Measurements from ENCODE around the gene SLC22A1. TPM values are rescaled to one million over a fixed set of nuclear protein-coding genes. Genes with fewer than 3 reads are reported as not detected.

The SLC22A1 gene
- 1 to 10 TPM in 1 of 2 experiments, under 1 TPM in 1; 0.31 to 1.1 TPM for total RNA-seq

DNA sequence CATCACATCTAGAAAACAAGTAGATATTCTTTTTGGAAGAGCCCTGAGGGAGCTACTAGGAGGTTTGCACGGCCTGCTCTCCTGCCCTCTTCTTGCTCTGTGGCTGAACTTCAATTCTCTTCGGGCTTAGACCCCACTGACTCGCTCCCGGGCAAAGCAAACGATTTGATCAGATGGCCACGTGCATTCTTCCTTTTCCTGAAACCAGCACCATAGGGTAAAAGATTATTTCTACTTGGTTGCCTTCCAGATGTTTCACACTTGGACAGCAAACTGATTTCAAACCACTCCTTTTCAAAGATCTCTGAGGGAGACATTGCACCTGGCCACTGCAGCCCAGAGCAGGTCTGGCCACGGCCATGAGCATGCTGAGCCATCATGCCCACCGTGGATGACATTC, at the start of gene SLC22A1:
SLC22A1 (plus strand) TSS at position 258 of the 400 bp plus-strand sequence; CDS start at position 379, 121 bp downstream.
- CTCF ChIA-PET, result no interaction called here

DNA sequence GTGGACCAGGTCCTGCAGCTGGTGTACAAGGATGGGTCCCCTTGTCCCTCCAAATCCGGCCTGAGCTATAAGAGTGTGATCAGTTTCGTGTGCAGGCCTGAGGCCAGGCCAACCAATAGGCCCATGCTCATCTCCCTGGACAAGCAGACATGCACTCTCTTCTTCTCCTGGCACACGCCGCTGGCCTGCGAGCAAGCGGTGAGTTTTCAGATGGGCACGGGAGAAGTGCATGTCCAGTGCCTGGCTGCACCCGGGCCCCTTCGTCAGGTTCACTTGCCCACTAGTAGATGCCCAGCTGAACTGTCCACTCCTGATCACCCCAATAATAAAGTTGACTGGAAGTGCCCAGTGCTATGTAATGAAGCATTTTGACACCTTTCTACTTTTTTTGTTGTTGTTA, 48.3 kb upstream of the SLC22A1 start:
- Mint-ChIP-seq H3K4me1 (ENCODE audit: low read depth) (peaks cover 15% of the 10 kb centered on the region), H3K4me3 (no peak overlapping the region), H3K9me3 (no peaks in the 10 kb centered on the region), H3K36me3 (ENCODE audit: low read depth) (peaks cover 67% of the 10 kb centered on the region), H3K27ac (no peak overlapping the region), H3K27me3 (no peaks in the 10 kb centered on the region)
- POLR2A ChIA-PET, result no interaction called here
- TF ChIP-seq, protein P1, sequence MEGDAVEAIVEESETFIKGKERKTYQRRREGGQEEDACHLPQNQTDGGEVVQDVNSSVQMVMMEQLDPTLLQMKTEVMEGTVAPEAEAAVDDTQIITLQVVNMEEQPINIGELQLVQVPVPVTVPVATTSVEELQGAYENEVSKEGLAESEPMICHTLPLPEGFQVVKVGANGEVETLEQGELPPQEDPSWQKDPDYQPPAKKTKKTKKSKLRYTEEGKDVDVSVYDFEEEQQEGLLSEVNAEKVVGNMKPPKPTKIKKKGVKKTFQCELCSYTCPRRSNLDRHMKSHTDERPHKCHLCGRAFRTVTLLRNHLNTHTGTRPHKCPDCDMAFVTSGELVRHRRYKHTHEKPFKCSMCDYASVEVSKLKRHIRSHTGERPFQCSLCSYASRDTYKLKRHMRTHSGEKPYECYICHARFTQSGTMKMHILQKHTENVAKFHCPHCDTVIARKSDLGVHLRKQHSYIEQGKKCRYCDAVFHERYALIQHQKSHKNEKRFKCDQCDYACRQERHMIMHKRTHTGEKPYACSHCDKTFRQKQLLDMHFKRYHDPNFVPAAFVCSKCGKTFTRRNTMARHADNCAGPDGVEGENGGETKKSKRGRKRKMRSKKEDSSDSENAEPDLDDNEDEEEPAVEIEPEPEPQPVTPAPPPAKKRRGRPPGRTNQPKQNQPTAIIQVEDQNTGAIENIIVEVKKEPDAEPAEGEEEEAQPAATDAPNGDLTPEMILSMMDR (IDR thresholded peaks at IDR 0.05), result no peak
- DNase-seq, result no peak
- intact Hi-C loops (cut with micrococcal nuclease), result no loop called here
- ATAC-seq, result no peak
- CTCF ChIA-PET, result interaction anchor here (1.5 kb wide), 1 partner anchor 33 kb away, joined by 5 read pairs; no protein-coding TSS in a partner anchor

More for the DNA sequence above, at the start of gene SLC22A1:
- TF ChIP-seq, protein P1 (IDR thresholded peaks at IDR 0.05), result no peak
- intact Hi-C loops (cut with micrococcal nuclease), result no loop called here
- H3K27ac Mint-ChIP-seq, result no peak within 1 kb of the TSS
- H3K9me3 Mint-ChIP-seq, result no peaks in the 10 kb centered on the region
- ATAC-seq, result no peak
- POLR2A ChIA-PET, result no interaction called here
- DNase-seq, result no peak
- H3K36me3 Mint-ChIP-seq (ENCODE audit: low read depth), result peaks cover 6% of the 10 kb centered on the region
- H3K4me1 Mint-ChIP-seq (ENCODE audit: low read depth), result no peaks in the 10 kb centered on the region
- H3K27me3 Mint-ChIP-seq, result no peaks in the 10 kb centered on the region
- no peak within 1 kb of the TSS for H3K4me3 Mint-ChIP-seq

DNA sequence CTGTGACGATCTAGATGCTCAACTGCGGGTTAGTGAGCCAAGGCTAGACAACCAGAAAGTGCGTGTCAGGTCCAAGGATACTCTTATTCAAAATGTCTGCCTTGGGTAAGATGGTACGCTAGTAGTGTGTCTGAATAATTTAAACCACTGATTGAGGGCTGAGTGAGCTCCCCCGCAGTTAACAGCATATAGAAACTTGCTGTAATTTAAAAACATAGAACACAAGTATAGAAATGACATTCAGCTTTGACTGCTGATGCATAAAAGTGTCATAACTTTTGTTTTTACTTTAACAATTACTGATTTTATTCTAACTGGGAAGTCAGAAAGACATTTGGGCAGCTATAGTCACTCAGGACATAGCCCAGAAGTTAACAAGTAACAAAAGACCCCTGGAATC, 45.6 kb upstream of the SLC22A1 start:
- Mint-ChIP-seq H3K27me3 (no peaks in the 10 kb centered on the region), H3K4me1 (ENCODE audit: low read depth) (no peaks in the 10 kb centered on the region), H3K9me3 (no peaks in the 10 kb centered on the region), H3K36me3 (ENCODE audit: low read depth) (peaks cover 61% of the 10 kb centered on the region), H3K27ac (no peak overlapping the region), H3K4me3 (no peak overlapping the region)
- ChIA-PET CTCF (interaction anchor here (1.1 to 1.6 kb wide), 2 partner anchors 212 to 444 kb away, joined by 3 to 5 read pairs; no protein-coding TSS in a partner anchor), POLR2A (no interaction called here)
- intact Hi-C loops (cut with micrococcal nuclease), result no loop called here
- ATAC-seq, result no peak
- no peak for DNase-seq
- TF ChIP-seq, protein P1 (IDR thresholded peaks at IDR 0.05), result no peak

DNA sequence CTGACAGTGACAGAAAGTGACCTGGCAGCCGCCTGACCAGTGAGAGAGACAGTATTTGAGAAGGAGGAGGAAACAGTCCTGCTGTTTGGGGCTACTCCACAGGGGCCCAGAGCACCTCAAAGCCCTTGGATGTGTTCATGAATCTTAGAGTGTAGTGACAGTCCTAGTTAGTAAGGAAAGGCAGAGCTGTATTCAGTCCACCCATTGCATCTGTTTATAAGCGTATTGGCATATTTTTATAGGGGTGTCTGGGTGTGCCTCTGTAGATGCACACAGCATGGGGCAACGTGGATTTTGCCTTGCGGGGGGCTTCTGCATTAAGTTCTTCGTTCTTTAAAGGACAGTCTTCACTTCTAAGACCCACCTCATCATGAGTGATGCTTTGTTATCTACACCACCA, 44.6 kb upstream of the SLC22A1 start:
- no peaks in the 10 kb centered on the region for H3K9me3 Mint-ChIP-seq
- TF ChIP-seq, protein P1 (IDR thresholded peaks at IDR 0.05), result no peak
- POLR2A ChIA-PET, result interaction anchor here (1.5 kb wide), 1 partner anchor 14 kb away, joined by 8 read pairs; no protein-coding TSS in a partner anchor
- H3K27ac Mint-ChIP-seq, result no peak overlapping the region
- CTCF ChIA-PET, result interaction anchor here (1.6 kb wide), 1 partner anchor 443 kb away, joined by 5 read pairs; no protein-coding TSS in a partner anchor
- no peak overlapping the region for H3K4me3 Mint-ChIP-seq
- no peaks in the 10 kb centered on the region for H3K4me1 Mint-ChIP-seq (ENCODE audit: low read depth)
- no peak for DNase-seq
- intact Hi-C loops (cut with micrococcal nuclease), result no loop called here
- H3K36me3 Mint-ChIP-seq (ENCODE audit: low read depth), result peaks cover 64% of the 10 kb centered on the region
- H3K27me3 Mint-ChIP-seq, result no peaks in the 10 kb centered on the region
- ATAC-seq, result no peak

DNA sequence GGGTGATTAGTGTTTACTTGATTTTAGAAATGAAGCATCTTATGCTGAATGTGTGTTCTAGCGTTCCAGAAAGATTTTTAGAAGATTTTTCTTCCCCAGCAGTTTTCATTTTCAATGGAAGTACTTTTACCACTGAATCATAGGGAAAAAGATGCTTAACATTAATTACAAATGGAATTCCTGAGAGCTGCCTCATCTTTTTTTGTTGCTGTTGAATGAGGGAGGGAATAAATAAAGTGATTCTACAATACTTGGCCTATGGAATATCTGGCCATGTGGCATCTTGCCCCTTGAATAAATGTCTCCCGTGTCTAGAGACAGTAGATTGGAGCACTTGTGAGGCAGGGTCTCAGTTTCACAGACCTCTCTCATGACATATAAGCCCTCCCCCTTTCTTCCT, 44.1 kb upstream of the SLC22A1 start:
- Mint-ChIP-seq H3K9me3 (no peaks in the 10 kb centered on the region), H3K4me3 (no peak overlapping the region), H3K4me1 (ENCODE audit: low read depth) (no peaks in the 10 kb centered on the region), H3K27ac (no peak overlapping the region), H3K36me3 (ENCODE audit: low read depth) (peaks cover 64% of the 10 kb centered on the region), H3K27me3 (no peaks in the 10 kb centered on the region)
- ChIA-PET CTCF (no interaction called here), POLR2A (interaction anchor here (1.5 kb wide), 2 partner anchors 11 to 14 kb away, joined by 3 to 8 read pairs; no protein-coding TSS in a partner anchor)
- intact Hi-C loops (cut with micrococcal nuclease), result no loop called here
- TF ChIP-seq, protein P1 (IDR thresholded peaks at IDR 0.05), result no peak
- ATAC-seq (no peak), DNase-seq (no peak)

Data from activated CD8-positive, alpha-beta T cell treated with anti-CD3 and anti-CD28 coated beads for 36 hours (primary cell).